H1 (cell line): Measurements from ENCODE around the gene CAPN15. TPM values are rescaled to one million over a fixed set of nuclear protein-coding genes. Genes with fewer than 3 reads are reported as not detected.

Experiments
- CTCF ChIA-PET: fragments of 300-600 bp; sonication (Branson Sonifier 250); formaldehyde crosslinking; loops from one replicate; lab custom pipeline; 2021; ENCODE audit not compliant: partially characterized antibody; lab: Charles Lee
- POLR2A ChIA-PET: fragments of 300-600 bp; sonication (Branson Sonifier 250); formaldehyde crosslinking; loops from one replicate; lab custom pipeline; 2021; ENCODE audit warnings: inconsistent platforms; ENCODE audit not compliant: partially characterized antibody; lab: Charles Lee
- DNase-seq, 2 experiments: peaks; one replicate each; pipeline versions ENCODE4 v3.0.0 to v3.0.0-alpha.2; 2010 to 2022; ENCODE audit warnings: low spot score in 2 of 2, low read depth in 1 of 2, mixed read lengths in 1 of 2
- FAIRE-seq: peaks from 2 replicates; lab custom pipeline; 2011; peaks lifted over from hg19 to GRCh38; lab: Jason Lieb, UNC
- H2AFZ ChIP-seq: 2 replicates; pipeline ENCODE4 v1.8.1; 2012; ENCODE audit warnings: low read length, inconsistent platforms
- H2AK5ac ChIP-seq: 2 replicates; pipeline ENCODE4 v1.6.1; 2013; ENCODE audit warnings: low read depth, low read length
- H2BK120ac ChIP-seq: replicated peaks from 2 replicates; pipeline ENCODE3; 2013; ENCODE audit warnings: low read depth, low read length, inconsistent platforms
- H2BK12ac ChIP-seq: 2 replicates; pipeline ENCODE4 v1.6.1; 2013; ENCODE audit warnings: low read depth, low read length
- H2BK15ac ChIP-seq: 2 replicates; pipeline ENCODE4 v1.6.1; 2013; ENCODE audit warnings: low read length
- H2BK20ac ChIP-seq: 2 replicates; pipeline ENCODE4 v1.6.1; 2013; ENCODE audit warnings: low read length
- H2BK5ac ChIP-seq: 2 replicates; pipeline ENCODE4 v1.6.1; 2013; ENCODE audit warnings: low read depth, low read length
- H3K14ac ChIP-seq: 2 replicates; pipeline ENCODE4 v1.6.1; 2013; ENCODE audit warnings: inconsistent platforms; ENCODE audit not compliant: insufficient read length
- H3K18ac ChIP-seq: 2 replicates; pipeline ENCODE4 v1.6.1; 2013; ENCODE audit warnings: low read length; ENCODE audit errors: extremely low read depth
- H3K23ac ChIP-seq: 2 replicates; pipeline ENCODE4 v1.6.1; 2013; ENCODE audit warnings: inconsistent platforms; ENCODE audit not compliant: insufficient read length
- H3K23me2 ChIP-seq: 2 replicates; pipeline ENCODE4 v1.6.1; 2013; ENCODE audit warnings: low read depth, low read length
- H3K27ac ChIP-seq: 2 replicates; pipeline ENCODE4 v1.6.1; 2011; ENCODE audit warnings: low read depth, low read length, inconsistent platforms
- H3K27me3 ChIP-seq, 4 experiments: replicated peaks in 1 of 4; 1 replicate in 1 of 4; 2 replicates in 3 of 4; pipeline versions ENCODE4 v1.6.1 to v1.8.1; 2011 to 2013; ENCODE audit warnings: low read length in 3 of 4, mild to moderate bottlenecking in 3 of 4, inconsistent platforms in 2 of 4, mixed read lengths in 2 of 4, moderate library complexity in 1 of 4; ENCODE audit not compliant: control insufficient read depth in 3 of 4, insufficient read depth in 3 of 4; ENCODE audit errors: extremely low read depth in 1 of 4
- H3K36me3 ChIP-seq, 4 experiments: 2 replicates each; pipeline versions ENCODE4 v1.6.1 to v1.8.1; 2011 to 2013; ENCODE audit warnings: mild to moderate bottlenecking in 4 of 4, low read length in 3 of 4, moderate library complexity in 2 of 4, control low read depth in 1 of 4, inconsistent platforms in 1 of 4; ENCODE audit not compliant: insufficient read depth in 4 of 4, control insufficient read depth in 2 of 4
- H3K4ac ChIP-seq: replicated peaks from 2 replicates; pipeline ENCODE3; 2013; ENCODE audit warnings: low read length, low read depth, mixed read lengths, inconsistent platforms; ENCODE audit not compliant: insufficient read length
- H3K4me1 ChIP-seq, 4 experiments: replicated peaks in 1 of 4; 1 replicate in 1 of 4; 2 replicates in 3 of 4; pipeline versions ENCODE4 v1.6.1 to v1.8.1; 2011 to 2013; ENCODE audit warnings: low read length in 3 of 4, inconsistent platforms in 2 of 4, mixed read lengths in 1 of 4; ENCODE audit not compliant: insufficient read depth in 4 of 4, control insufficient read depth in 3 of 4
- H3K4me2 ChIP-seq, 2 experiments: 2 replicates each; pipeline versions ENCODE4 v1.6.1 to v1.8.1; 2011 to 2013; ENCODE audit warnings: low read depth in 2 of 2, low read length in 2 of 2, control low read depth in 1 of 2, inconsistent platforms in 1 of 2, mild to moderate bottlenecking in 1 of 2; ENCODE audit not compliant: insufficient read depth in 1 of 2
- H3K4me3 ChIP-seq, 4 experiments: fragments of 200-600, 300-600 bp in 1 of 4; sonication (generic), shearing (Covaris generic), sonication (Bioruptor Twin) in 1 of 4; 2 replicates each; pipeline versions ENCODE4 v1.5.1 to v1.8.1; 2011 to 2016; ENCODE audit warnings: low read length in 4 of 4, low read depth in 3 of 4, control low read depth in 2 of 4, inconsistent platforms in 2 of 4, mild to moderate bottlenecking in 2 of 4, mixed read lengths in 1 of 4, moderate library complexity in 1 of 4; ENCODE audit not compliant: insufficient read depth in 2 of 4; ENCODE audit errors: extremely low read depth in 1 of 4
- H3K56ac ChIP-seq: replicated peaks from 2 replicates; pipeline ENCODE3; 2013; ENCODE audit warnings: low read depth, mild to moderate bottlenecking, mixed read lengths, low read length, inconsistent platforms; ENCODE audit not compliant: insufficient read length
- H3K79me1 ChIP-seq: 2 replicates; pipeline ENCODE4 v1.6.1; 2013; ENCODE audit warnings: low read depth, low read length, control low read depth
- H3K79me2 ChIP-seq, 2 experiments: 2 replicates each; pipeline versions ENCODE4 v1.6.1 to v1.8.1; 2012 to 2013; ENCODE audit warnings: low read length in 2 of 2, mild to moderate bottlenecking in 2 of 2, inconsistent platforms in 1 of 2; ENCODE audit not compliant: insufficient read depth in 2 of 2, control insufficient read depth in 1 of 2
- H3K9ac ChIP-seq, 4 experiments: replicated peaks in 1 of 4; 1 replicate in 1 of 4; 2 replicates in 3 of 4; pipeline versions ENCODE4 v1.6.1 to v1.8.1; 2011 to 2013; ENCODE audit warnings: low read depth in 3 of 4, low read length in 3 of 4, control low read depth in 2 of 4, mild to moderate bottlenecking in 2 of 4, moderate library complexity in 2 of 4, inconsistent platforms in 1 of 4; ENCODE audit errors: extremely low read depth in 1 of 4
- H3K9me3 ChIP-seq, 2 experiments: 2 replicates each; pipeline versions ENCODE4 v1.6.1 to v1.8.1; 2012 to 2013; ENCODE audit warnings: mild to moderate bottlenecking in 2 of 2, moderate library complexity in 2 of 2, control low read depth in 1 of 2, inconsistent platforms in 1 of 2, low read depth in 1 of 2, low read length in 1 of 2, mixed read lengths in 1 of 2; ENCODE audit not compliant: insufficient read depth in 2 of 2
- H4K20me1 ChIP-seq, 2 experiments: replicated peaks in 1 of 2; 2 replicates each; pipeline versions ENCODE3 to v1.8.1; 2011 to 2013; ENCODE audit warnings: inconsistent platforms in 2 of 2, low read length in 2 of 2, mild to moderate bottlenecking in 1 of 2; ENCODE audit not compliant: insufficient read depth in 2 of 2, control insufficient read depth in 1 of 2
- H4K5ac ChIP-seq: 2 replicates; pipeline ENCODE4 v1.6.1; 2013; ENCODE audit warnings: low read length, low read depth, mixed read lengths, inconsistent platforms; ENCODE audit not compliant: insufficient read length
- H4K8ac ChIP-seq: 2 replicates; pipeline ENCODE4 v1.8.0; 2013; ENCODE audit warnings: mild to moderate bottlenecking, moderate library complexity, low read length, inconsistent platforms; ENCODE audit not compliant: insufficient read depth; ENCODE audit errors: extremely low read depth
- H4K91ac ChIP-seq: replicated peaks from 2 replicates; pipeline ENCODE3; 2013; ENCODE audit warnings: low read length, mixed read lengths, inconsistent platforms; ENCODE audit not compliant: insufficient read length
- ASH2L ChIP-seq: fragments of 200-600, 300-600 bp; sonication (generic); IDR thresholded peaks from one replicate; pipeline ENCODE4 v1.7.1; 2017; ENCODE audit warnings: low read length
- BRCA1 ChIP-seq: IDR thresholded peaks from 2 replicates; pipeline ENCODE4 v1.6.1; 2012; ENCODE audit warnings: low read depth, low read length, improper control_type of control experiment
- CHD1 ChIP-seq: IDR thresholded peaks from 2 replicates; pipeline ENCODE4 v1.6.1; 2012; ENCODE audit warnings: low read depth, low read length, improper control_type of control experiment
- FOSL1 ChIP-seq: IDR thresholded peaks from 2 replicates; pipeline ENCODE4 v1.6.1; 2011; ENCODE audit warnings: mild to moderate bottlenecking, low read depth, low read length, moderate library complexity; ENCODE audit not compliant: insufficient read depth
- SIX5 ChIP-seq: IDR thresholded peaks from 2 replicates; pipeline ENCODE4 v1.6.1; 2011; ENCODE audit warnings: mild to moderate bottlenecking, low read depth, low read length
- WGBS, 2 experiments: shearing (Covaris generic) in 1 of 2; methylation state at CpG; one replicate each; pipeline versions ENCODE4 v1.1.6 to v1.1.7; 2013 to 2015; ENCODE audit warnings: low lambda C conversion rate in 2 of 2, mixed read lengths in 2 of 2, inconsistent platforms in 1 of 2, low coverage in 1 of 2, missing lambda C conversion rate in 1 of 2; ENCODE audit not compliant: insufficient replicate concordance in 2 of 2, insufficient coverage in 1 of 2, insufficient read length in 1 of 2; ENCODE audit errors: extremely low coverage in 1 of 2, missing lambda C conversion rate in 1 of 2; 5-methylcytosine and 5-hydroxymethylcytosine counted together
- long read RNA-seq, 2 experiments: library from RNA in 1 of 2; library from capped mRNA in 1 of 2; stranded (forward); transcript quantifications; one replicate each; pipeline ENCODE4 v2.0.0, GENCODE V29; 2021; ENCODE audit warnings: inconsistent platforms in 1 of 2
- polyA minus RNA-seq, 3 experiments: library from RNA; depleted of rRNA, polyadenylated mRNA; stranded (reverse); fragments of >200 nt; gene quantifications; 1 replicate in 2 of 3; 2 replicates in 1 of 3; pipeline ENCODE4 v1.2.3, GENCODE V29; 2011
- polyA plus RNA-seq, 7 experiments: library from polyadenylated mRNA; depleted of rRNA in 3 of 7; stranded (reverse) in 5 of 7; unstranded in 2 of 7; fragments of >200 nt in 5 of 7; fragments of 200-250 nt in 2 of 7; gene quantifications; 1 replicate in 5 of 7; 2 replicates in 1 of 7; 4 replicates in 1 of 7; pipeline versions ENCODE4 v1.2.1 to v1.2.3, GENCODE V29; 2011 to 2013; ENCODE audit warnings: missing spikeins in 2 of 7, mixed read lengths in 2 of 7
- total RNA-seq: library from RNA; stranded (reverse); fragmentation: NEBNext Ultra II Directional; extraction: Animal tissue kit (Norgen Biotek cat#: 25700); gene quantifications from 2 replicates; pipeline ENCODE4 v1.2.1, GENCODE V29; 2021
- TF ChIP-seq, protein P1 (sequence below), 3 experiments: IDR thresholded peaks; 1 replicate in 2 of 3; 2 replicates in 1 of 3; pipeline versions ENCODE4 v1.5.1 to v1.6.1; 2011; ENCODE audit warnings: low read length in 3 of 3, mild to moderate bottlenecking in 3 of 3, inconsistent platforms in 2 of 3, low read depth in 1 of 3, moderate library complexity in 1 of 3; ENCODE audit not compliant: insufficient read depth in 1 of 3; ENCODE audit errors: control extremely low read depth in 1 of 3

The CAPN15 gene
- total RNA-seq (74.6 and 76.9 TPM in 2 replicates), polyA plus RNA-seq (2011; rRNA removed) (38.9 and 68.4 TPM in 2 replicates), polyA minus RNA-seq (2011; rRNA and poly(A)+ RNA removed) (13.1 and 15.2 TPM in 2 replicates)
- polyA plus RNA-seq (2011; cell fraction: cytosol; rRNA removed), result 40.1 TPM
- 97.9 TPM for polyA plus RNA-seq (2011; cell fraction: nucleus; rRNA removed)
- polyA plus RNA-seq (2012, experiment 1 of 2), result 28.0 to 47.8 TPM (median 43.1 TPM) in 4 replicates
- polyA plus RNA-seq (2012, experiment 2 of 2), result 29.7 TPM
- 37.4 TPM for polyA plus RNA-seq (2013, experiment 1 of 2)
- polyA plus RNA-seq (2013, experiment 2 of 2), result 36.4 TPM
- 74.6 TPM for polyA minus RNA-seq (2011; cell fraction: cytosol; rRNA and poly(A)+ RNA removed)
- 33.7 TPM for polyA minus RNA-seq (2011; cell fraction: nucleus; rRNA and poly(A)+ RNA removed)
- long read RNA-seq, experiment 1, partial matches to known transcripts, result 50 of 65 reads
- long read RNA-seq, experiment 1, other reads (novel, unspliced or antisense), result 14 of 65 reads
- long read RNA-seq, experiment 2, result 0 reads

DNA sequence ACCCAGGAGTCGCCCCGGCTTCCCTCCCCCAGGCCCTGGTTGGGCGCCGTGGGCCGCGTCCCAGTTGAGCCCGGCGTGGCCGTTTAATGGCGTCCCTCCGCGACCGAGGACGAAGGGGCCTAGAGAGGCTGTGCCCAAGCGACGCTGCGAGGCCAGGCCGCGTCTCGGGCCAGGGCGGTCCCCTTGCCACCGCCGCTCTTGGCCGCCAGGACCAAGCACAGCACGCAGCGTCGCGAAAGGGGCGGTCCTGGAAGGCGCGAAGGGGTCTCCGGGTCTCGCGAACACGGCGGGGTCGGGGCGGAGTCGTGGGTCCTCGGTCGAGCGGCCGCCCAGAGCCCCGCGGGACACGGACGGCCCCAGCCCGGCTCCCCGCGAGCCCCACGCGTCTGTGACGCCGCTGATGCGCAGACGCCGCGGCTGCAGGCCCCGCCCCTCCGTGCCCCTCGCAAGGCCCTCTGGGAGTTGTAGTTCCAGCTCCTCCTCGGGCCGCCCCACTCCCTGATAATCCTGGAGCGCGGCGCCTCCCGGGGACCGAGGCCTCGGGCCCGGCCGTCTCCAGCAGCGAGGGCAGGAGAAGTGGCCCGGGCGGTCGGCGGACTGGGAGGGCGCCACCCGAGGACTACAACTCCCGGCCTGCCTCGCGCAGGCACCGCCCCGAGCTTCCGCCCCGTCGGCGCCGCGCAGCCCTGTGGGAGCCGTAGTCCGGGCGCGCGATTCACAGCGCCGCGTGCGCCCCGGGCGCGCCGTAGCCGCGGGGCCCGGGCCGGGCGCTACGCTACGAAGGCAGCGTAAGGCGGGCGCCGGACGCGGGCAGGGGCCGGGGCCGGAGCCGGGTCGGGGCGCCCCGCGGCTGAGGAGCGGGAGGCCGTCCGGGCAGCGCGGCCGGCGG lies at the start of gene CAPN15:
Gene CAPN15, plus strand, starts transcription at position 698 of the 889 bp plus-strand sequence. CDS start 19,127 bp downstream, outside the sequence.
- no peak within 1 kb of the TSS for H2AFZ ChIP-seq
- H2BK20ac ChIP-seq, result no peak within 1 kb of the TSS
- H3K14ac ChIP-seq, result no peak within 1 kb of the TSS
- ChIA-PET POLR2A (interaction anchor here (0.8 to 1.9 kb wide), 19 partner anchors 9 to 299 kb away, joined by 3 to 8 read pairs (median 3); partner anchors contain the start of genes DECR2, MCRIP2, METTL26 and WFIKKN1), CTCF (interaction anchor here (0.6 to 1.5 kb wide), 3 partner anchors 66 to 293 kb away, joined by 5 to 6 read pairs (median 5); no protein-coding TSS in a partner anchor)
- H2BK120ac ChIP-seq, result no peak within 1 kb of the TSS
- peak within 1 kb of the TSS; percentile 72 for H3K4ac ChIP-seq
- H2BK12ac ChIP-seq, result no peak within 1 kb of the TSS
- peak within 1 kb of the TSS; percentile 94 for H3K18ac ChIP-seq
- peak within 1 kb of the TSS; percentile 92 for H3K27ac ChIP-seq
- peak within 1 kb of the TSS; percentile 76 to 92 for H3K4me2 ChIP-seq
- peaks cover 7% of the 10 kb centered on the region; the same call in 1 of the 2 replicates for H3K23me2 ChIP-seq
- H3K79me2 ChIP-seq, result peaks cover 6 to 49% of the 10 kb centered on the region in 2 experiments; a peak in 3 of 4 replicates
- H3K9ac ChIP-seq, result peak within 1 kb of the TSS; percentile 56 to 85 (median 78)
- H4K20me1 ChIP-seq, result peaks cover 11 to 34% of the 10 kb centered on the region in 2 experiments
- H2BK5ac ChIP-seq, result peak within 1 kb of the TSS; percentile 88; the same call in 1 of the 2 replicates
- H3K27me3 ChIP-seq, result no peaks in the 10 kb centered on the region
- H4K91ac ChIP-seq, result peak within 1 kb of the TSS; percentile 85
- no peak within 1 kb of the TSS for H2AK5ac ChIP-seq
- no peak within 1 kb of the TSS for H3K23ac ChIP-seq
- DNase-seq (peak in 1 of 2 experiments; percentile 94), FAIRE-seq (no peak)
- H4K8ac ChIP-seq, result peak within 1 kb of the TSS; percentile 99
- H3K79me1 ChIP-seq, result peaks cover 9% of the 10 kb centered on the region
- peaks cover 0 to 21% (median 12%) of the 10 kb centered on the region in 4 experiments; a peak in 5 of 7 replicates for H3K4me1 ChIP-seq
- peak within 1 kb of the TSS; percentile 95 for H4K5ac ChIP-seq
- no peak within 1 kb of the TSS; the same call in 1 of the 2 replicates for H2BK15ac ChIP-seq
- H3K56ac ChIP-seq, result peak within 1 kb of the TSS; percentile 77
- H3K9me3 ChIP-seq, result no peaks in the 10 kb centered on the region
- 1% methylated on average over 68 of the region's 129 CpGs; no CpG with 5 or more reads in 1 of the 2 experiments for WGBS, 2 experiments
- peak within 1 kb of the TSS; percentile 79 to 91 (median 82) for H3K4me3 ChIP-seq
- H3K36me3 ChIP-seq, result no peaks in the 10 kb centered on the region
- TF ChIP-seq SIX5 (peak; percentile 71), BRCA1 (no peak), ASH2L (peak; percentile 64), CHD1 (no peak), FOSL1 (peak; percentile 94)
- TF ChIP-seq, protein P1, sequence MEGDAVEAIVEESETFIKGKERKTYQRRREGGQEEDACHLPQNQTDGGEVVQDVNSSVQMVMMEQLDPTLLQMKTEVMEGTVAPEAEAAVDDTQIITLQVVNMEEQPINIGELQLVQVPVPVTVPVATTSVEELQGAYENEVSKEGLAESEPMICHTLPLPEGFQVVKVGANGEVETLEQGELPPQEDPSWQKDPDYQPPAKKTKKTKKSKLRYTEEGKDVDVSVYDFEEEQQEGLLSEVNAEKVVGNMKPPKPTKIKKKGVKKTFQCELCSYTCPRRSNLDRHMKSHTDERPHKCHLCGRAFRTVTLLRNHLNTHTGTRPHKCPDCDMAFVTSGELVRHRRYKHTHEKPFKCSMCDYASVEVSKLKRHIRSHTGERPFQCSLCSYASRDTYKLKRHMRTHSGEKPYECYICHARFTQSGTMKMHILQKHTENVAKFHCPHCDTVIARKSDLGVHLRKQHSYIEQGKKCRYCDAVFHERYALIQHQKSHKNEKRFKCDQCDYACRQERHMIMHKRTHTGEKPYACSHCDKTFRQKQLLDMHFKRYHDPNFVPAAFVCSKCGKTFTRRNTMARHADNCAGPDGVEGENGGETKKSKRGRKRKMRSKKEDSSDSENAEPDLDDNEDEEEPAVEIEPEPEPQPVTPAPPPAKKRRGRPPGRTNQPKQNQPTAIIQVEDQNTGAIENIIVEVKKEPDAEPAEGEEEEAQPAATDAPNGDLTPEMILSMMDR (IDR thresholded peaks at IDR 0.05; ENCODE audit: control extremely low read depth in 1 of 3, insufficient read depth in 1 of 3, low read depth in 1 of 3, low read length in 3 of 3), result no peak
